HepG2 (cell line): ENCODE results near the gene GRID1. TPM values are rescaled to one million over a fixed set of nuclear protein-coding genes. Genes with fewer than 3 reads are reported as not detected.

Experiments
- ATAC-seq: fragments of 200-7000 bp; cut with Tn5 transposase; 3 replicates; pipeline ENCODE4 v1.9.1; 2020; ENCODE audit warnings: mild to moderate bottlenecking, moderate library complexity
- BruUV-seq: library from RNA; stranded (reverse); fragments of 400-500 nt; replicated peaks from 2 replicates; lab custom pipeline; 2021; lab: Mats Ljungman, UMichigan
- CTCF ChIA-PET: fragments of 300-600 bp; formaldehyde crosslinking; extraction: SDS; loops from one replicate; lab custom pipeline; 2021; ENCODE audit warnings: low total read pairs, inconsistent platforms, low intra/inter-chr PET ratio; lab: Yijun Ruan, JAX
- POLR2A ChIA-PET: fragments of 350-600 bp; sonication (Branson Sonifier 250); formaldehyde crosslinking; loops from one replicate; lab custom pipeline; 2020; ENCODE audit warnings: antibody characterized with exemption, inconsistent platforms; lab: Yijun Ruan, JAX
- DNase-seq: peaks from one replicate; pipeline ENCODE4 v3.0.0-alpha.2; 2015; ENCODE audit warnings: low spot score
- FAIRE-seq: peaks from 3 replicates; lab custom pipeline; 2011; peaks lifted over from hg19 to GRCh38; lab: Jason Lieb, UNC
- H2AFZ ChIP-seq: one replicate; pipeline ENCODE4 v1.6.1; 2011; ENCODE audit warnings: low read length, inconsistent platforms
- H3K27ac ChIP-seq: fragments of 300-600 bp; 3 replicates; pipeline ENCODE4 v1.8.0; 2011; ENCODE audit warnings: mixed run types, mild to moderate bottlenecking, mixed read lengths, low read length, inconsistent platforms; ENCODE audit not compliant: insufficient read depth; ENCODE audit errors: extremely low read length
- H3K27me3 ChIP-seq, 2 experiments: fragments of 200-600 bp in 1 of 2; 2 replicates in 1 of 2; 3 replicates in 1 of 2; pipeline versions ENCODE4 v1.6.0 to v1.8.0; 2011; ENCODE audit warnings: low read length in 2 of 2, mild to moderate bottlenecking in 2 of 2, moderate library complexity in 2 of 2, inconsistent platforms in 1 of 2; ENCODE audit not compliant: insufficient read depth in 2 of 2, control insufficient read depth in 1 of 2
- H3K36me3 ChIP-seq, 2 experiments: fragments of 200-600 bp in 1 of 2; replicated peaks in 1 of 2; 2 replicates in 1 of 2; 3 replicates in 1 of 2; pipeline versions ENCODE4 v1.5.1 to v1.8.0; 2011; ENCODE audit warnings: low read length in 2 of 2, inconsistent platforms in 1 of 2; ENCODE audit not compliant: insufficient read depth in 2 of 2, control insufficient read depth in 1 of 2
- H3K4me1 ChIP-seq: 2 replicates; pipeline ENCODE4 v1.5.1; 2012; ENCODE audit warnings: low read length, inconsistent platforms; ENCODE audit not compliant: insufficient read depth
- H3K4me2 ChIP-seq: 2 replicates; pipeline ENCODE4 v1.6.0; 2011; ENCODE audit warnings: low read depth, low read length, inconsistent platforms
- H3K4me3 ChIP-seq, 3 experiments: fragments of 200-600 bp in 1 of 3; sonication (generic), shearing (Covaris generic) in 1 of 3; replicated peaks in 1 of 3; 2 replicates each; pipeline ENCODE4 v1.5.1; 2011 to 2016; ENCODE audit warnings: low read length in 3 of 3, inconsistent platforms in 2 of 3, low read depth in 2 of 3, mild to moderate bottlenecking in 2 of 3, control low read depth in 1 of 3, mixed read lengths in 1 of 3; ENCODE audit not compliant: insufficient read depth in 1 of 3
- H3K79me2 ChIP-seq: one replicate; pipeline ENCODE4 v1.6.1; 2011; ENCODE audit warnings: low read length, inconsistent platforms; ENCODE audit not compliant: insufficient read depth
- H3K9ac ChIP-seq: 2 replicates; pipeline ENCODE4 v1.6.0; 2011; ENCODE audit warnings: mild to moderate bottlenecking, low read depth, low read length, inconsistent platforms; ENCODE audit not compliant: insufficient read depth
- H3K9me3 ChIP-seq: 2 replicates; pipeline ENCODE4 v1.5.1; 2012; ENCODE audit warnings: mild to moderate bottlenecking, low read length
- H4K20me1 ChIP-seq: 2 replicates; pipeline ENCODE4 v1.6.0; 2011; ENCODE audit warnings: inconsistent platforms, mild to moderate bottlenecking, low read length, moderate library complexity; ENCODE audit not compliant: insufficient read depth
- BRD4 ChIP-seq: sonication (generic); formaldehyde crosslinking; IDR thresholded peaks from 2 replicates; pipeline ENCODE4 v1.4.0; 2020; ENCODE audit warnings: missing genetic modification reagents
- CEBPG ChIP-seq: IDR thresholded peaks from 2 replicates; pipeline ENCODE4 v1.6.1; 2016
- CHCHD3 ChIP-seq: sonication (generic); formaldehyde crosslinking; IDR thresholded peaks from 2 replicates; pipeline ENCODE4 v1.8.0; 2022; ENCODE audit warnings: mild to moderate bottlenecking, missing genetic modification reagents, moderate library complexity
- EP300 ChIP-seq, 3 experiments: sonication (generic) in 1 of 3; formaldehyde crosslinking in 1 of 3; IDR thresholded peaks; 2 replicates each; pipeline versions ENCODE4 v1.5.1 to v1.6.1; 2011 to 2020; ENCODE audit warnings: low read depth in 2 of 3, low read length in 2 of 3, borderline replicate concordance in 1 of 3, improper control_type of control experiment in 1 of 3, mild to moderate bottlenecking in 1 of 3, missing genetic modification reagents in 1 of 3, moderate library complexity in 1 of 3
- GZF1 ChIP-seq: sonication (generic); formaldehyde crosslinking; IDR thresholded peaks from 2 replicates; pipeline ENCODE4 v1.5.1; 2020; ENCODE audit warnings: mild to moderate bottlenecking, missing genetic modification reagents
- MAFF ChIP-seq: IDR thresholded peaks from 2 replicates; pipeline ENCODE4 v1.6.1; 2011; ENCODE audit warnings: low read depth, low read length, improper control_type of control experiment
- MTA3 ChIP-seq: sonication (generic); formaldehyde crosslinking; IDR thresholded peaks from 2 replicates; pipeline ENCODE4 v1.4.0; 2020; ENCODE audit warnings: missing genetic modification reagents
- RBM22 ChIP-seq: fragments of 200-400 bp; formaldehyde crosslinking; optimal IDR thresholded peaks from 2 replicates; pipeline ENCODE3; 2017; ENCODE audit warnings: mild to moderate bottlenecking, low read length, moderate library complexity
- REST ChIP-seq, 2 experiments: IDR thresholded peaks; 2 replicates each; pipeline ENCODE4 v1.6.1; 2011 to 2012; ENCODE audit warnings: low read length in 2 of 2, borderline replicate concordance in 1 of 2, low read depth in 1 of 2, mild to moderate bottlenecking in 1 of 2, moderate library complexity in 1 of 2
- STAG1 ChIP-seq: sonication (generic); formaldehyde crosslinking; IDR thresholded peaks from 2 replicates; pipeline ENCODE4 v1.4.0; 2020; ENCODE audit warnings: missing genetic modification reagents
- SYNCRIP ChIP-seq: fragments of 200-400 bp; formaldehyde crosslinking; IDR thresholded peaks from 2 replicates; pipeline ENCODE4 v1.6.1; 2018; ENCODE audit warnings: mild to moderate bottlenecking, low read depth, low read length; ENCODE audit not compliant: insufficient read depth
- THAP8 ChIP-seq: sonication (generic); formaldehyde crosslinking; IDR thresholded peaks from 2 replicates; pipeline ENCODE4 v1.5.1; 2020; ENCODE audit warnings: missing genetic modification reagents, mild to moderate bottlenecking, borderline replicate concordance
- ZBTB1 ChIP-seq: sonication (generic); formaldehyde crosslinking; IDR thresholded peaks from 2 replicates; pipeline ENCODE4 v1.4.0; 2020; ENCODE audit warnings: missing genetic modification reagents, borderline replicate concordance
- ZNF24 ChIP-seq: fragments of 450-650 bp; IDR thresholded peaks from 2 replicates; pipeline ENCODE4 v1.6.1; 2017; ENCODE audit warnings: antibody characterized with exemption, mild to moderate bottlenecking
- ZNF468 ChIP-seq: sonication (generic); formaldehyde crosslinking; IDR thresholded peaks from 2 replicates; pipeline ENCODE4 v1.8.0; 2022; ENCODE audit warnings: mild to moderate bottlenecking, moderate library complexity, missing genetic modification reagents
- ZNF564 ChIP-seq: sonication (generic); formaldehyde crosslinking; IDR thresholded peaks from 2 replicates; pipeline ENCODE4 v1.8.1; 2023; ENCODE audit warnings: mild to moderate bottlenecking, missing genetic modification reagents
- ZNF850 ChIP-seq: sonication (generic); formaldehyde crosslinking; conservative IDR thresholded peaks from 2 replicates; pipeline ENCODE4 v1.9.0; 2021; ENCODE audit warnings: mild to moderate bottlenecking, missing genetic modification reagents
- WGBS: methylation state at CpG from one replicate; pipeline ENCODE4 v1.1.6; 2017; ENCODE audit warnings: low lambda C conversion rate; 5-methylcytosine and 5-hydroxymethylcytosine counted together
- in situ Hi-C: cut with HindIII; loops from 2 replicates; pipeline ENCODE4 v1.10.0; 2017; ENCODE audit warnings: low pct_unique_long_range_greater_than_20kb; ENCODE audit not compliant: extremely low pct_ligation_motif_present
- intact Hi-C: fragments of 100-400 bp; cut with micrococcal nuclease; formaldehyde crosslinking; loops from one replicate; pipeline ENCODE4 v1.10.0; 2022; ENCODE audit not compliant: unreplicated experiment
- polyA plus RNA-seq, 8 experiments: library from polyadenylated mRNA; depleted of rRNA in 3 of 8; stranded (reverse) in 7 of 8; unstranded in 1 of 8; fragments of >200 nt; fragmentation: Illumina TruSeq in 4 of 8; extraction: Trizol in 4 of 8; gene quantifications; 2 replicates each; pipeline versions ENCODE4 v1.2.1 to v1.2.3, GENCODE V29; 2011 to 2016; ENCODE audit warnings: low read depth in 4 of 8, missing spikeins in 1 of 8, mixed read lengths in 1 of 8; ENCODE audit not compliant: insufficient read depth in 1 of 8
- total RNA-seq, 5 experiments: library from RNA; depleted of rRNA; stranded (reverse); fragments of >200 nt; fragmentation: Illumina TruSeq; extraction: Trizol; gene quantifications; 2 replicates each; pipeline ENCODE4 v1.2.3, GENCODE V29; 2016; ENCODE audit warnings: low read depth in 1 of 5

Gene GRID1
- total and polyA plus RNA-seq, 2 of the 13 experiments (the other 11 are each of a cell fraction or from before 2014, with no cell fraction given), result 0.05 TPM; not detected in 1

GRCh38 chr10:86060386-86061277 lies 306.0 kb downstream of the GRID1 start:
- FAIRE-seq (no peak), ATAC-seq (no peak), DNase-seq (no peak)
- Histone ChIP-seq H4K20me1 (0 out of 2 replicates have a peak, but pooled peaks cover 2% of the 10 kb centered on the region), H2AFZ (no peak overlapping the region), H3K4me3 (no peak overlapping the region), H3K27me3 (peaks cover 2 to 4% of the 10 kb centered on the region in 2 experiments; a peak in 3 of 5 replicates), H3K9me3 (no peaks in the 10 kb centered on the region), H3K4me2 (no peak overlapping the region), H3K36me3 (no peaks in the 10 kb centered on the region), H3K4me1 (no peaks in the 10 kb centered on the region), H3K9ac (no peak overlapping the region), H3K79me2 (no peaks in the 10 kb centered on the region), H3K27ac (no peak overlapping the region)
- in situ Hi-C loops, result no loop called here
- no peak for TF ChIP-seq STAG1 (CRISPR knock-in tag)
- TF ChIP-seq ZNF24, result no peak
- no peak for TF ChIP-seq ZNF468
- no peak for TF ChIP-seq MTA3
- no peak for TF ChIP-seq ZNF850 (CRISPR knock-in tag)
- no peak for TF ChIP-seq GZF1 (CRISPR knock-in tag)
- TF ChIP-seq SYNCRIP, result no peak
- no peak for TF ChIP-seq ZNF564 (CRISPR knock-in tag)
- no peak for TF ChIP-seq MAFF
- TF ChIP-seq EP300 (IDR thresholded peaks at IDR 0.05; ENCODE audit: low read depth in 2 of 2, low read length in 2 of 2), result no peak
- no peak for TF ChIP-seq EP300 (CRISPR knock-in tag; IDR thresholded peaks at IDR 0.05; ENCODE audit: borderline replicate concordance)
- TF ChIP-seq RBM22, result no peak
- TF ChIP-seq THAP8 (CRISPR knock-in tag), result no peak
- TF ChIP-seq REST (IDR thresholded peaks at IDR 0.05; ENCODE audit: borderline replicate concordance in 1 of 2, low read depth in 1 of 2, low read length in 2 of 2), result no peak
- TF ChIP-seq ZBTB1 (CRISPR knock-in tag), result no peak
- TF ChIP-seq CHCHD3 (CRISPR knock-in tag), result no peak
- no peak for TF ChIP-seq CEBPG
- TF ChIP-seq BRD4 (CRISPR knock-in tag), result no peak
- WGBS, result 8% methylated on average over 3 of the region's 9 CpGs
- intact Hi-C loops, result no loop called here
- ChIA-PET CTCF (no interaction called here), POLR2A (no interaction called here)
- no TSS peak for BruUV-seq
